GM21619 (cell line): ENCODE data around the gene TLNRD1.
A peak's percentile ranks its signal among the peaks of the same experiment; 100 is the strongest.

ENCODE experiments used
- ATAC-seq: cut with Tn5 transposase; IDR thresholded peaks from one replicate; pipeline ENCODE4 v1.9.1; 2021; ENCODE audit not compliant: unreplicated experiment

Gene TLNRD1

DNA sequence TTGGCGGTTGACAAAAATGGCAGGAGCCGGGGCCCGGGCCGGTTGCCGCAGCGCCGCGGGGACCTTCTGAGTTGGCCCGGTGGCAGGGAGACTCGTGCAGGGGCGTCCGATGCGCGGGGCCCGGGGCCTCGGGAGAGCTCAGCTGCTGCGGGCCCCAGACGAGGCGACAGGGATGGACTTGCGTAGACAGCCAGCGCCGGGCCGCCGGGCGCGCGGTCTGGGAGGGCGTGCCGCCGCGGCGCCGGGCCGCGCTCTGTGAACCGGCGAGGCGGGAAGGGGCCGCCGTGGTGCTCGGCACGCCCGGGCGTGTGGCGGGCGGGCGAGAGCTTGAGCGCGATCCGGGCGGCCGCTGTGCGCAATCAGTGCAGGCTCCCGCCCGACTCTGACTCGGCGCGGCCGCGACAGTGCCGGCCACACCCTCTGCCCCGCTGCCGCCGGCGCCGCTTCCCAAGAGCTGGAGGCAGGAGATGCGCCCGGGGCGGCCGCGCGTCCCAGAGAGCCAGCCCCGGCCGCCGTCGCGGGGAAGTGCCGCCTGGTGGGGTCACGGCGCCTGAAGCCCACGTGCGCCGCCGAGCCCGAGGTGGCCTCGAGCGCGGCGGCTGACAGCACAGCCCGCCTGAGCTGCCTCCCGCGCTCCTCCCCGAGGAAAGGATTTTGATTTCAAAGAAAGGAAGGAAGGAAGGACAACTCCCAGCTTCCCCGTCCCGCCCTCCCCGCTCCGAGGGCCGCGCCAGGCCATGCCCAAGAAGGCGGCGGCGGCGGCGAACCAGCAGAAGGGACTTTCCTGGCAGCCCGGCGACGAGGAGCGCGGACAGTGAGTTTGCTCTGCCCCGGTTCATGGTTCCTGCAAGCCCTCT lies 657 bp downstream of the TLNRD1 start:
- ATAC-seq = peak; percentile 39

DNA sequence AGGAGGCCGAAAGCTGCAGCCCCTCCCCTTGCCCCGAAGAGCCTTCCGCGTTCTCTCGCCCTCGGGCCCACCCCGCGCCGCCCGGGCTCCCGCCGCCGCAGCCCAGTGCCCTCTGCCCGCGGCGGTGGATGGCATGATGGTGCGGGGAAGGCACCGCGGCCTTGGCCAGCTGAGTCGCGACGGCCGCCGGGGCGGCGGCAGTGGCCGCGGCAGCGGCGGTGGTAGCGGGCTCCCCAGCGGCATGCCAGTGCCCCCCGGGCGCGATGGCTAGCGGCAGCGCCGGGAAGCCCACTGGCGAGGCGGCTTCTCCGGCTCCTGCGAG lies 1.2 kb downstream of the TLNRD1 start:
- no peak for ATAC-seq

DNA sequence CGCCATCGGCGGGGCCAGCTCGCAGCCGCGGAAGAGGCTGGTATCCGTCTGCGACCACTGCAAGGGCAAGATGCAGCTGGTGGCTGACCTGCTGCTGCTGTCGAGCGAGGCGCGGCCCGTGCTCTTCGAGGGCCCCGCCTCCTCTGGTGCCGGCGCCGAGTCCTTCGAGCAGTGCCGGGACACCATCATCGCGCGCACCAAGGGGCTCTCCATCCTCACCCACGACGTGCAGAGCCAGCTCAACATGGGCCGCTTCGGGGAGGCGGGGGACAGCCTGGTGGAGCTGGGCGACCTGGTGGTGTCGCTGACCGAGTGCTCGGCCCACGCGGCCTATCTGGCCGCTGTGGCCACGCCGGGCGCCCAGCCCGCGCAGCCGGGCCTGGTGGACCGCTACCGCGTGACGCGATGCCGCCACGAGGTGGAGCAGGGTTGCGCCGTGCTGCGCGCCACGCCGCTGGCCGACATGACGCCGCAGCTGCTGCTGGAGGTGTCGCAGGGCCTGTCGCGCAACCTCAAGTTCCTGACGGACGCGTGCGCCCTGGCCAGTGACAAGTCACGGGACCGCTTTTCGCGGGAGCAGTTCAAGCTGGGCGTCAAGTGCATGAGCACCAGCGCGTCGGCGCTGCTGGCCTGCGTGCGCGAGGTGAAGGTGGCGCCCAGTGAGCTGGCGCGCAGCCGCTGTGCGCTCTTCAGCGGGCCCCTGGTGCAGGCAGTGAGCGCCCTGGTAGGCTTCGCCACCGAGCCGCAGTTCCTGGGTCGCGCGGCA lies 1.8 kb downstream of the TLNRD1 start:
- ATAC-seq = no peak

DNA sequence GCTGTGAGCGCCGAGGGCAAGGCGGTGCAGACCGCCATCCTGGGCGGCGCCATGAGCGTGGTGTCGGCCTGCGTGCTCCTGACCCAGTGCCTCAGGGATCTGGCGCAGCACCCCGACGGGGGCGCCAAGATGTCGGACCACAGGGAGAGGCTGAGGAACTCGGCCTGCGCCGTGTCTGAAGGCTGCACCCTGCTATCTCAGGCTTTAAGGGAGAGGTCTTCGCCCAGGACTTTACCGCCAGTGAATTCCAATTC lies 2.3 kb downstream of the TLNRD1 start:
- ATAC-seq = no peak

DNA sequence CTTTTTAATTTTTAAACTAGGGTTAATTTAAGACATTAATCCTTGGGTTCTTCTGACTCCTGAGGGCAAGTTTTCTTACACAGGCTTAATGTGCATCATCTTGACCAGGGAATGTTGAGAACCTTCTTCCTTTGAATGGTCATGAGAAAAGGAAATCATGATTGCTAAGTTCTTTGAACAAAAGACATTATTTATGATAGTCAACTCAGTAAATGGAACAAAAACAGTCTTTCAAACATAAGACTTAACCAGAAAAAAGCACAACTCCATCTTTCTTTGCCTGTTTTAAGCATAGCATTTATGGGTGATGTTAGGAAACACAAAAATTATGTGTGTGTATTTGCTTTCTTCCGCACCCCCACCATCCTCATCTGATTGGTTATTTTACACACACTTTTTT lies 5.4 kb downstream of the TLNRD1 start:
- no peak for ATAC-seq

DNA sequence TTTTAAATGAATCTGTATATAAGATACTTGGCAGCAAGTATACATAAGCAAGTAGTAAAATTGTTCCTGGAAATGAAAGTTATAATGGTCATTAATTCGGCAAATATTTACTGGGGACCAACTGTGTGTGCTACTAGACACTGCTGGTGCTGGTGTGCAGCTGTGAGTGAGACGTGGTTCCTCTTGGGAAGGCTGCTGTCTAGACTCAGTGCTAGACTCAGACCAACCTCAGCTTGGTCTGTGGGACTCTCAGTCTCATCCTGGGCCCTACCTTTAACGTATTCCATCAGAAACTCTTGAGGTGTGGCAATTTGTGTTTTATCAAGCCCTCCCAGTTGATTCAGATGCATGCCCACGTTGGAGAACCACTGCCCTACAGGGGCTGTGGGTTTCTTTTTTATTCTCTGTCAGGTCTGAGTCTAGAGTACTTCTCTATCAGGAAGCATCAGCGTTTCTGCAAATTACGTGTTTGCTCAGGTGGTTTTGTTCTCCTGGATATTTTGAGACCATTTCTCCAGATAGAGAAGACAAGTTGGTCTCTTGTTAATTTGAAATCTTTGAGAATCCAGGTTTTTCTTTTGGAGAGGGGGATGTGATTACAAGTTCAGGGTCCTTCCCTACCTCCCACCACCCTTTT lies 6.8 kb downstream of the TLNRD1 start:
- no peak for ATAC-seq

DNA sequence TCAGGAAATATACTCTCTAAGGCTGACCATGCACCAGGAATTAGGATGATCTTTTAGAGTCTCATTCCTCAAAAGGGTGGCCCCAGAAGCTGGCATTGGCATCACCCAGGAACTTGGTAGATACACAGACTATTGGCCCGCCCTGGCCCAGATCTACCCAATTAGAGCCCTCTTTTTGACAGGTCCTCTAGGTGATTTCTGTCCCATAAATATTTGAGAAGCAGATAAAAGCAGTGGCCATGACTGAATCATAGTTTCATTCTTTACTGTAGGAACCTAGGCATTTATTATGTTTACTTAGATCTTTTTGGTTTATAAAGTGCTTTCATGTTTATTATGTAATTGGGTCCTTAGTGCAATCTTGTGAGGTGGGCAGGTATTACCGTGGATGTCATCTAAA lies 7.6 kb downstream of the TLNRD1 start:
- no peak for ATAC-seq

- ATAC-seq = no peak
Observed at GRCh38 chr15:81010086-81010485, 9.4 kb downstream of the TLNRD1 start.

- ATAC-seq = no peak
Observed at GRCh38 chr15:81011593-81011992, 10.9 kb downstream of the TLNRD1 start.

DNA sequence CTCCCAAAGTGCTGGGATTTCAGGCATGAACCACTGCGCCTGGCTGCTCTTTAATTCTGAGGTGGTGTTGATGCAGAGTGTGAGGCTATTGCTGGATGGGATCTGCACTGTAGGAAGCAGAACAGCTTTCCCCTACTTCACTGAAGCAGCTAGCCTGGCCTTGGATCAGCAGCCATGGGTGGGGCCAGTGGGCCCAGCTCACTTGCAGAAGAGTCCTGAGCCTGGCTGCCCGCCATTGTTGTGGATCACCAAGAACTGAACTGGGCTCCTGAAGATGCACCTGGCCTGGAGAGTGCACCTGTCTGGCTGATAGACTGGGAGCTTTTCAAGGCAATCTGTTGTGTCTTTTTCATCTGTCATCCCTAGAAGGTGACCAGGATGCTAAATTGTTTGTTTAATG lies 11.9 kb downstream of the TLNRD1 start:
- ATAC-seq = no peak

- no peak for ATAC-seq
Observed at GRCh38 chr15:81013396-81013929, 12.7 kb downstream of the TLNRD1 start.

GRCh38 chr15:81014446-81015093 lies 13.8 kb downstream of the TLNRD1 start:
- ATAC-seq = no peak

GRCh38 chr15:81015621-81016488 lies 15.1 kb downstream of the TLNRD1 start:
- no peak for ATAC-seq

GRCh38 chr15:81016489-81017068 lies 15.9 kb downstream of the TLNRD1 start:
- no peak for ATAC-seq

- ATAC-seq = no peak
Observed at GRCh38 chr15:81018197-81018596, 17.5 kb downstream of the TLNRD1 start.

GRCh38 chr15:81021321-81021720 lies 20.6 kb downstream of the TLNRD1 start:
- ATAC-seq = no peak

DNA sequence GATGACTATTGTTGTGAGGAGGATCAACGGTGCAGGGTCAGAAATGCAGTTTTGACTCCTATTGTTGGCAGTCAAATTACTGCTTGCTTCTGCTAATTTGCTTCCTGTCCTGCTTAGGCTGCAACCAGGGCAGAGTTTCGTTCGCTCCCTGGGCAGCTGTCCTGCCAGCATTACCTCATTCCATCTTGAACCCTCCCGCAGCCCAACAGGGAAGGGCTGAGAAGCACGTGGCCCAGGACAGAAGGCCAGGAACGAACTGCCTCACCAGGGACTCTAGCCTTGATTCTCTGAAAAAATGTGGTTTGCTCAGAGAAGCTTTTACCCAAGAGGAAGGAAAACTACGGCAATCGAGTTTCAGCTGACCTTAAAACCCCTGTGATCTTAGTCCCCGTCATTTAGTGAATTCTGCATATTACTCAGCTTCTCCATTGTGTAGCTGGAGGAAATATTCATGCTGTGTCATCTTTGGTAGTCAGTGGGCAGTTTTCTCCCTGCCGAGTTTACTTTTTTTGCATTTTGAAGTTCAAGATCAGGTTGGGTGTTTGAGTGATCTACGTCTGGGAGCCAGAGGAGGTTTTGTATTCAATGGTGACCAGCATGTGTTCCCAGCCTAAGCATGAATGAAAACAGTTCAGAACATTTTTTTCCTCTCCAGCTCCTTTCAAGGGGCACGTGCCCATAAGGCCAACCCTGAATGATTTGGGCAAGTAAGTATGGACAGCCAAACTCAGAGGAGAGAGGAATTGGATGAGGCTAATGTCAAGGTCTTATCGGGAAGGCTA lies 23.0 kb downstream of the TLNRD1 start:
- peak; percentile 89 for ATAC-seq

- no peak for ATAC-seq
Observed at GRCh38 chr15:81024265-81024872, 23.6 kb downstream of the TLNRD1 start.

- no peak for ATAC-seq
Observed at GRCh38 chr15:81024936-81025335, 24.2 kb downstream of the TLNRD1 start.
